Measurements from ENCODE around the gene GRID1.
"Not testable (repeated sequence)": the region's sequence is repeated elsewhere in the genome, so short reads cannot be mapped to it uniquely, and the experiment has no call there.

Gene GRID1

GRCh38 chr10:86391986-86392722 lies 25.6 kb upstream of the GRID1 start:
- DNase-seq: no peak

GRCh38 chr10:86391236-86391840 lies 24.7 kb upstream of the GRID1 start:
- DNase-seq: no peak

GRCh38 chr10:86390337-86391120 lies 23.9 kb upstream of the GRID1 start:
- DNase-seq: no peak

GRCh38 chr10:86389441-86390193 lies 23.0 kb upstream of the GRID1 start:
- peak; percentile 39 for DNase-seq

- not testable (repeated sequence) for DNase-seq
These were observed 22.5 kb upstream of the GRID1 start for GRCh38 chr10:86389109-86389440.

GRCh38 chr10:86388119-86388704 lies 21.6 kb upstream of the GRID1 start:
- DNase-seq: no peak

- DNase-seq: no peak
These were observed 20.7 kb upstream of the GRID1 start for GRCh38 chr10:86387178-86387794.

- DNase-seq: no peak
These were observed 19.2 kb upstream of the GRID1 start for GRCh38 chr10:86385806-86386205.

GRCh38 chr10:86377797-86378146 lies 11.2 kb upstream of the GRID1 start:
- DNase-seq: no peak

- peak; percentile 92 for DNase-seq
These were observed 10.5 kb upstream of the GRID1 start for GRCh38 chr10:86376852-86377796.

- no peak for DNase-seq
These were observed 9.8 kb upstream of the GRID1 start for GRCh38 chr10:86376403-86376802.

- DNase-seq: no peak
These were observed 8.6 kb upstream of the GRID1 start for GRCh38 chr10:86375204-86375603.

- no peak for DNase-seq
These were observed 8.1 kb upstream of the GRID1 start for GRCh38 chr10:86374664-86375063.

GRCh38 chr10:86373828-86374227 lies 7.2 kb upstream of the GRID1 start:
- DNase-seq: no peak

GRCh38 chr10:86373251-86373650 lies 6.7 kb upstream of the GRID1 start:
- DNase-seq: peak; percentile 5

GRCh38 chr10:86372784-86373239 lies 6.2 kb upstream of the GRID1 start:
- peak; percentile 4 for DNase-seq

- peak; percentile 12 for DNase-seq
These were observed 5.7 kb upstream of the GRID1 start for GRCh38 chr10:86372119-86372783.

- peak; percentile 10 for DNase-seq
These were observed 5.1 kb upstream of the GRID1 start for GRCh38 chr10:86371691-86372090.

- no peak for DNase-seq
These were observed 4.5 kb upstream of the GRID1 start for GRCh38 chr10:86371116-86371515.

- DNase-seq: no peak
These were observed 3.5 kb upstream of the GRID1 start for GRCh38 chr10:86370006-86370585.

Data from activated T-cell treated with anti-CD3 and anti-CD28 coated beads, Interleukin-2, amount 50 U/mL, for 1 hour (primary cell).